Activated B cell treated with CpG ODN at 0.5 μM for 24 hours (primary cell): ENCODE data around the gene INPP5B. TPM values are rescaled to one million over a fixed set of nuclear protein-coding genes. Genes with fewer than 3 reads are reported as not detected.
"Not testable (repeated sequence)": the region's sequence is repeated elsewhere in the genome, so short reads cannot be mapped to it uniquely, and the experiment has no call there.

Experiments
- ATAC-seq: fragments of 200-7000 bp; cut with Tn5 transposase; one replicate; pipeline ENCODE4 v1.10.0; 2021; ENCODE audit warnings: low read depth, mild to moderate bottlenecking, moderate library complexity
- CTCF ChIA-PET: fragments of 350-600 bp; sonication (Branson Sonifier 250); formaldehyde crosslinking; loops from one replicate; lab custom pipeline; 2021; ENCODE audit warnings: antibody characterized with exemption; lab: Charles Lee
- POLR2A ChIA-PET: fragments of 350-600 bp; sonication (Branson Sonifier 250); formaldehyde crosslinking; loops from one replicate; lab custom pipeline; 2021; ENCODE audit warnings: antibody characterized with exemption; lab: Charles Lee
- DNase-seq: peaks from one replicate; pipeline ENCODE4 v3.0.0; 2022
- H3K27ac Mint-ChIP-seq: one replicate; pipeline ENCODE4 v1.8.0; 2020; ENCODE audit warnings: mixed read lengths
- H3K27me3 Mint-ChIP-seq: one replicate; pipeline ENCODE4 v1.8.0; 2021; ENCODE audit warnings: mixed read lengths
- H3K36me3 Mint-ChIP-seq: one replicate; pipeline ENCODE4 v1.8.0; 2021; ENCODE audit warnings: low read depth, mixed read lengths
- H3K4me1 Mint-ChIP-seq: one replicate; pipeline ENCODE4 v1.8.0; 2021; ENCODE audit warnings: mixed read lengths
- H3K4me3 Mint-ChIP-seq: one replicate; pipeline ENCODE4 v1.8.0; 2020; ENCODE audit warnings: mild to moderate bottlenecking, mixed read lengths
- H3K9me3 Mint-ChIP-seq: one replicate; pipeline ENCODE4 v1.8.0; 2020; ENCODE audit warnings: mixed read lengths
- intact Hi-C: fragments of 100-400 bp; cut with micrococcal nuclease; formaldehyde crosslinking; loops from one replicate; pipeline ENCODE4 v1.15.1; 2024
- total RNA-seq: library from RNA; stranded (reverse); gene quantifications from 2 replicates; pipeline ENCODE4 v1.2.3, GENCODE V29; 2022
- TF ChIP-seq, protein P1 (sequence below): fragments of 200-600 bp; IDR thresholded peaks from one replicate; pipeline ENCODE4 v1.8.0; 2022; ENCODE audit warnings: antibody characterized with exemption, mild to moderate bottlenecking

INPP5B gene
- total RNA-seq, 1 donor from 2014 or later = 70.3 TPM

DNA sequence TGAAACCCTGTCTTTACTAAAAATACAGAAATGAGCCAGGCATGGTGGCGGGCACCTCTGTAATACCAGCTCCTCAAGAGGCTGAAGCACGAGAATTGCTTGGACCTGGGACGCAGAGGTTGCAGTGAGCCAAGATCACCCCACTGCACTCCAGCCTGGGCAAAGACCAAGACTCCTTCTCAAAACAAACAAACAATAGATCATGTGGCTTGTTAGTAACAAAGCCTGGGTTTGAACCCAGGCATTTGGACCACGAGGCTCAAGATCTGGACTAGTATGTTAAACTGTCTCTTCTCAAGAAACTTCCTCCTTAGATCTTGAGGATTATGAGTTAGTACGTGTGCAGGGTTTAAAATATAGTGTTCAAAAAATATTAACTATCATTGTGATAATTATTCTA lies 1.6 kb downstream of the INPP5B start:
- intact Hi-C loops = loop anchor here (5.0 kb wide), 1 partner anchor 253 kb away; the partner anchor contains the start of gene CDCA8
- ChIA-PET POLR2A (interaction anchor here (1.4 kb wide), 1 partner anchor 22 kb away, joined by 3 read pairs; no protein-coding TSS in a partner anchor), CTCF (no interaction called here)
- Mint-ChIP-seq H3K27me3 (no peaks in the 10 kb centered on the region), H3K27ac (peak overlapping the region; percentile 97), H3K4me1 (peaks cover 23% of the 10 kb centered on the region), H3K9me3 (no peaks in the 10 kb centered on the region), H3K4me3 (no peak overlapping the region), H3K36me3 (peaks cover 20% of the 10 kb centered on the region)
- DNase-seq = no peak
- TF ChIP-seq, protein P1, sequence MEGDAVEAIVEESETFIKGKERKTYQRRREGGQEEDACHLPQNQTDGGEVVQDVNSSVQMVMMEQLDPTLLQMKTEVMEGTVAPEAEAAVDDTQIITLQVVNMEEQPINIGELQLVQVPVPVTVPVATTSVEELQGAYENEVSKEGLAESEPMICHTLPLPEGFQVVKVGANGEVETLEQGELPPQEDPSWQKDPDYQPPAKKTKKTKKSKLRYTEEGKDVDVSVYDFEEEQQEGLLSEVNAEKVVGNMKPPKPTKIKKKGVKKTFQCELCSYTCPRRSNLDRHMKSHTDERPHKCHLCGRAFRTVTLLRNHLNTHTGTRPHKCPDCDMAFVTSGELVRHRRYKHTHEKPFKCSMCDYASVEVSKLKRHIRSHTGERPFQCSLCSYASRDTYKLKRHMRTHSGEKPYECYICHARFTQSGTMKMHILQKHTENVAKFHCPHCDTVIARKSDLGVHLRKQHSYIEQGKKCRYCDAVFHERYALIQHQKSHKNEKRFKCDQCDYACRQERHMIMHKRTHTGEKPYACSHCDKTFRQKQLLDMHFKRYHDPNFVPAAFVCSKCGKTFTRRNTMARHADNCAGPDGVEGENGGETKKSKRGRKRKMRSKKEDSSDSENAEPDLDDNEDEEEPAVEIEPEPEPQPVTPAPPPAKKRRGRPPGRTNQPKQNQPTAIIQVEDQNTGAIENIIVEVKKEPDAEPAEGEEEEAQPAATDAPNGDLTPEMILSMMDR = no peak
- no peak for ATAC-seq

GRCh38 chr1:37944816-37945215 lies 2.0 kb downstream of the INPP5B start:
- Mint-ChIP-seq H3K4me1 (peaks cover 23% of the 10 kb centered on the region), H3K36me3 (peaks cover 23% of the 10 kb centered on the region), H3K27me3 (no peaks in the 10 kb centered on the region), H3K4me3 (no peak overlapping the region), H3K27ac (no peak overlapping the region), H3K9me3 (no peaks in the 10 kb centered on the region)
- TF ChIP-seq, protein P1 = no peak
- ATAC-seq (no peak), DNase-seq (no peak)
- CTCF ChIA-PET = no interaction called here
- POLR2A ChIA-PET = interaction anchor here (1.4 kb wide), 1 partner anchor 22 kb away, joined by 3 read pairs; no protein-coding TSS in a partner anchor
- intact Hi-C loops = loop anchor here (5.0 kb wide), 1 partner anchor 253 kb away; the partner anchor contains the start of gene CDCA8

- ChIA-PET CTCF (no interaction called here), POLR2A (interaction anchor here (1.4 kb wide), 1 partner anchor 21 kb away, joined by 3 read pairs; no protein-coding TSS in a partner anchor)
- Mint-ChIP-seq H3K4me3 (no peak overlapping the region), H3K27me3 (no peaks in the 10 kb centered on the region), H3K9me3 (no peaks in the 10 kb centered on the region), H3K4me1 (peaks cover 23% of the 10 kb centered on the region), H3K36me3 (peaks cover 26% of the 10 kb centered on the region), H3K27ac (no peak overlapping the region)
- TF ChIP-seq, protein P1 = no peak
- intact Hi-C loops = no loop called here
- no peak for ATAC-seq
- no peak for DNase-seq
These were observed 2.6 kb downstream of the INPP5B start for GRCh38 chr1:37944086-37944763.

- no peak overlapping the region for H3K4me3 Mint-ChIP-seq
- POLR2A ChIA-PET = interaction anchor here (0.8 to 1.8 kb wide), 2 partner anchors 9 to 18 kb away, joined by 3 to 4 read pairs; no protein-coding TSS in a partner anchor
- CTCF ChIA-PET = interaction anchor here (1.1 kb wide), 1 partner anchor 9 kb away, joined by 4 read pairs; no protein-coding TSS in a partner anchor
- H3K36me3 Mint-ChIP-seq = peaks cover 30% of the 10 kb centered on the region
- no peak for DNase-seq
- intact Hi-C loops = no loop called here
- H3K4me1 Mint-ChIP-seq = peaks cover 6% of the 10 kb centered on the region
- H3K9me3 Mint-ChIP-seq = no peaks in the 10 kb centered on the region
- no peaks in the 10 kb centered on the region for H3K27me3 Mint-ChIP-seq
- TF ChIP-seq, protein P1 = no peak
- no peak for ATAC-seq
- H3K27ac Mint-ChIP-seq = no peak overlapping the region
These were observed 6.4 kb downstream of the INPP5B start for GRCh38 chr1:37940299-37940947.

- not testable (repeated sequence) for H3K27me3 Mint-ChIP-seq, H3K9me3 Mint-ChIP-seq, ATAC-seq, H3K4me3 Mint-ChIP-seq, H3K4me1 Mint-ChIP-seq, H3K27ac Mint-ChIP-seq, DNase-seq
- intact Hi-C loops = loop anchor here (1.0 kb wide), 1 partner anchor 46 kb away; no protein-coding TSS in a partner anchor
- peaks cover 28% of the 10 kb centered on the region for H3K36me3 Mint-ChIP-seq
- ChIA-PET CTCF (interaction anchor here (1.2 to 3.9 kb wide), 4 partner anchors 15 to 50 kb away, joined by 5 to 44 read pairs (median 13); no protein-coding TSS in a partner anchor), POLR2A (interaction anchor here (0.7 to 1.5 kb wide), 3 partner anchors 14 to 29 kb away, joined by 6 to 12 read pairs (median 6); no protein-coding TSS in a partner anchor)
These were observed 10.1 kb downstream of the INPP5B start for GRCh38 chr1:37936760-37937159.
